NK-92 treated with Interleukin-12 subunit alpha and Interleukin-12 subunit beta, amount 100 ng/mL, for 24 hours (cell line): ENCODE measurements around the gene PKNOX2.

Source experiments
- DNase-seq: peaks from one replicate; lab custom pipeline; 2025; lab: John Stamatoyannopoulos, UW

The PKNOX2 gene

GRCh38 chr11:125262830-125263218 is 98.3 kb downstream of the PKNOX2 start:
- DNase-seq: no peak

GRCh38 chr11:125263268-125263790 is 98.8 kb downstream of the PKNOX2 start:
- no peak for DNase-seq

GRCh38 chr11:125264100-125265022 is 99.8 kb downstream of the PKNOX2 start:
- DNase-seq: no peak

GRCh38 chr11:125267548-125267947 is 103.0 kb downstream of the PKNOX2 start:
- no peak for DNase-seq

- no peak for DNase-seq
Measured at GRCh38 chr11:125268611-125269010, 104.1 kb downstream of the PKNOX2 start.

GRCh38 chr11:125270106-125270505 is 105.6 kb downstream of the PKNOX2 start:
- DNase-seq: no peak

- DNase-seq: no peak
Measured at GRCh38 chr11:125270711-125271110, 106.2 kb downstream of the PKNOX2 start.

GRCh38 chr11:125271483-125272091 is 107.0 kb downstream of the PKNOX2 start:
- DNase-seq: no peak

GRCh38 chr11:125272092-125272491 is 107.5 kb downstream of the PKNOX2 start:
- DNase-seq: no peak

- no peak for DNase-seq
Measured at GRCh38 chr11:125272821-125273220, 108.3 kb downstream of the PKNOX2 start.

- DNase-seq: no peak
Measured at GRCh38 chr11:125273519-125274000, 109.0 kb downstream of the PKNOX2 start.

GRCh38 chr11:125274309-125274708 is 109.8 kb downstream of the PKNOX2 start:
- DNase-seq: no peak

GRCh38 chr11:125274774-125275173 is 110.2 kb downstream of the PKNOX2 start:
- no peak for DNase-seq

- DNase-seq: no peak
Measured at GRCh38 chr11:125275905-125276618, 111.5 kb downstream of the PKNOX2 start.

- DNase-seq: no peak
Measured at GRCh38 chr11:125276619-125276976, 112.0 kb downstream of the PKNOX2 start.

GRCh38 chr11:125279676-125280418 is 115.3 kb downstream of the PKNOX2 start:
- DNase-seq: no peak

- DNase-seq: no peak
Measured at GRCh38 chr11:125280646-125281045, 116.1 kb downstream of the PKNOX2 start.

GRCh38 chr11:125281831-125282595 is 117.5 kb downstream of the PKNOX2 start:
- no peak for DNase-seq

GRCh38 chr11:125282596-125282914 is 118.0 kb downstream of the PKNOX2 start:
- DNase-seq: no peak

- DNase-seq: no peak
Measured at GRCh38 chr11:125284245-125284850, 119.8 kb downstream of the PKNOX2 start.

- no peak for DNase-seq
Measured at GRCh38 chr11:125285844-125286243, 121.3 kb downstream of the PKNOX2 start.
